Neural progenitor cell (in vitro differentiated cells): ENCODE data around the gene USP2. TPM values are rescaled to one million over a fixed set of nuclear protein-coding genes. Genes with fewer than 3 reads are reported as not detected.

Experiments used
- DNase-seq: peaks from one replicate; pipeline ENCODE4 v3.0.0-alpha.2; 2016; ENCODE audit warnings: low spot score
- H2AFZ ChIP-seq: fragments of 200-600 bp; sonication (generic); replicated peaks from 2 replicates; pipeline ENCODE4 v1.6.1; 2016; ENCODE audit warnings: antibody characterized with exemption
- H3F3A ChIP-seq: fragments of 200-600 bp; sonication (generic); 2 replicates; pipeline ENCODE4 v1.6.1; 2016; ENCODE audit warnings: antibody characterized with exemption, low read depth
- H3K27ac ChIP-seq: fragments of 200-600 bp; sonication (generic); 2 replicates; pipeline ENCODE4 v1.5.1; 2016; ENCODE audit warnings: mild to moderate bottlenecking
- H3K27me3 ChIP-seq: fragments of 200-600 bp; sonication (generic); 2 replicates; pipeline ENCODE4 v1.6.1; 2016; ENCODE audit warnings: mild to moderate bottlenecking, moderate library complexity
- H3K36me3 ChIP-seq: fragments of 200-600 bp; sonication (generic); 2 replicates; pipeline ENCODE4 v1.5.1; 2016
- H3K4me1 ChIP-seq: fragments of 200-600 bp; sonication (generic); 2 replicates; pipeline ENCODE4 v1.6.1; 2016; ENCODE audit warnings: mixed run types
- H3K4me2 ChIP-seq: fragments of 200-600 bp; sonication (generic); 2 replicates; pipeline ENCODE4 v1.6.1; 2016
- H3K4me3 ChIP-seq: fragments of 200-600 bp; sonication (generic); 2 replicates; pipeline ENCODE4 v1.5.1; 2016
- H3K79me2 ChIP-seq: fragments of 200-600 bp; sonication (generic); 2 replicates; pipeline ENCODE4 v1.6.1; 2016; ENCODE audit warnings: low read depth
- H3K9ac ChIP-seq: fragments of 200-600 bp; sonication (generic); 2 replicates; pipeline ENCODE4 v1.6.1; 2016
- H3K9me3 ChIP-seq: fragments of 200-600 bp; sonication (generic); 2 replicates; pipeline ENCODE4 v1.5.1; 2016; ENCODE audit warnings: low read depth
- H4K20me1 ChIP-seq: fragments of 200-600 bp; sonication (generic); 2 replicates; pipeline ENCODE4 v1.6.1; 2016; ENCODE audit warnings: low read depth
- H3K27ac Mint-ChIP-seq: 3 replicates; pipeline ENCODE4 v1.8.0; 2021; ENCODE audit warnings: mixed read lengths
- H3K27me3 Mint-ChIP-seq: 2 replicates; pipeline ENCODE4 v1.8.0; 2022; ENCODE audit warnings: low read depth, mild to moderate bottlenecking, inconsistent platforms, moderate library complexity, mixed read lengths; ENCODE audit not compliant: insufficient read depth
- H3K36me3 Mint-ChIP-seq: 3 replicates; pipeline ENCODE4 v1.8.0; 2021; ENCODE audit warnings: mixed read lengths
- H3K4me1 Mint-ChIP-seq: 3 replicates; pipeline ENCODE4 v1.8.0; 2021; ENCODE audit warnings: mixed read lengths
- H3K4me3 Mint-ChIP-seq: 3 replicates; pipeline ENCODE4 v1.8.0; 2021; ENCODE audit warnings: mild to moderate bottlenecking, moderate library complexity, mixed read lengths
- H3K9me3 Mint-ChIP-seq: 3 replicates; pipeline ENCODE4 v1.8.0; 2020; ENCODE audit warnings: mixed read lengths
- EZH2 ChIP-seq: fragments of 200-600 bp; sonication (generic); IDR thresholded peaks from 2 replicates; pipeline ENCODE4 v1.6.1; 2017; ENCODE audit warnings: antibody characterized with exemption, mild to moderate bottlenecking, moderate library complexity
- EZH2phosphoT487 ChIP-seq: fragments of 200-600 bp; sonication (generic); IDR thresholded peaks from 2 replicates; pipeline ENCODE4 v1.6.1; 2017; ENCODE audit warnings: antibody characterized with exemption
- total RNA-seq: library from RNA; depleted of rRNA; stranded (reverse); fragments of >200 nt; gene quantifications from 2 replicates; pipeline ENCODE4 v1.2.3, GENCODE V29; 2015; ENCODE audit warnings: low replicate concordance
- TF ChIP-seq, protein P1 (sequence below): fragments of 200-600 bp; sonication (generic); IDR thresholded peaks from 2 replicates; pipeline ENCODE4 v1.5.1; 2017; ENCODE audit warnings: antibody characterized with exemption, mild to moderate bottlenecking

Gene USP2
- total RNA-seq, 1 donor from 2014 or later = 2.6 TPM

DNA sequence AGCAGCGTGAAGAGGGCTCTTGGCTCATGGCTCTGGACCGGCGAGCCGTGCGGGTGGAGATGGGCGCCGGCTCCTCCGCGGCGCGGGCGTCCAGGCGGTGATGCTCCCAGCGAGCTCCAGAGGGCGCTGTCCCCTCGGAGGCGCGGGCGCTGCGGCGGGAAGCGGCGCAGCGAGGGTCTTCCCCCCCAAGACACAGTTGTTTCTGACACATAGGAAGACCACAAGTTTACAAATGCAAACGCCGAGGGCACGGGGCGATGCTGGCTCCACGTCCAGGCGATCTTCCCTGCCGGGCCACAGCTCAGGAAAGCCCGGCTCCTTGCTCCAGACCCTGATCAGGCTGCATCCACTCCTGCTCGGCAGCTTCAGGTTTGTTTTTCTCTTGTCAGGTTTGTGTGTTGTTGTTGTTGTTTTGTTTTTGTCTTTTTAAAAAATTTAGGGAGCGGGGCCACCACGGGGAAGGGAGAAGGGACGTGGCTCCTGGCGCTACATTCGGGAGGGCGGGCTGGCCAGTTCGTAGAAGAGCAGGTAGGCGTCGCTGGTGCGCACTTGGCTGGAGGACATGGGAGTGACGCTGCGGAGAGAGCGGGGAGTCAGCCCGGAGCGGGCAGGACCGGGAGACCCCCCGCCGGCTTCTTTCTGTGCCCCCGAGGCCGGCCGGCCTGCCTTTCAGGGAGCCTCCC lies 25.0 kb downstream of the USP2 start:
- Histone ChIP-seq H3K36me3 (no peaks in the 10 kb centered on the region), H2AFZ (peak overlapping the region; percentile 85), H3K4me1 (peaks cover 20% of the 10 kb centered on the region), H3K27me3 (peaks cover 13% of the 10 kb centered on the region), H3K9ac (no peak overlapping the region), H3F3A (peaks cover 10% of the 10 kb centered on the region), H3K27ac (no peak overlapping the region), H4K20me1 (peaks cover 8% of the 10 kb centered on the region), H3K9me3 (no peaks in the 10 kb centered on the region), H3K79me2 (no peaks in the 10 kb centered on the region), H3K4me2 (peak overlapping the region; percentile 86), H3K4me3 (peak overlapping the region; percentile 51)
- Mint-ChIP-seq H3K4me3 (peak overlapping the region; percentile 83), H3K27ac (no peak overlapping the region), H3K27me3 (peaks cover 13% of the 10 kb centered on the region), H3K36me3 (peaks cover 13% of the 10 kb centered on the region), H3K4me1 (peaks cover 57% of the 10 kb centered on the region), H3K9me3 (no peaks in the 10 kb centered on the region)
- peak; percentile 94 for DNase-seq
- peak; percentile 47 for TF ChIP-seq EZH2
- TF ChIP-seq EZH2phosphoT487 = no peak
- TF ChIP-seq, protein P1, sequence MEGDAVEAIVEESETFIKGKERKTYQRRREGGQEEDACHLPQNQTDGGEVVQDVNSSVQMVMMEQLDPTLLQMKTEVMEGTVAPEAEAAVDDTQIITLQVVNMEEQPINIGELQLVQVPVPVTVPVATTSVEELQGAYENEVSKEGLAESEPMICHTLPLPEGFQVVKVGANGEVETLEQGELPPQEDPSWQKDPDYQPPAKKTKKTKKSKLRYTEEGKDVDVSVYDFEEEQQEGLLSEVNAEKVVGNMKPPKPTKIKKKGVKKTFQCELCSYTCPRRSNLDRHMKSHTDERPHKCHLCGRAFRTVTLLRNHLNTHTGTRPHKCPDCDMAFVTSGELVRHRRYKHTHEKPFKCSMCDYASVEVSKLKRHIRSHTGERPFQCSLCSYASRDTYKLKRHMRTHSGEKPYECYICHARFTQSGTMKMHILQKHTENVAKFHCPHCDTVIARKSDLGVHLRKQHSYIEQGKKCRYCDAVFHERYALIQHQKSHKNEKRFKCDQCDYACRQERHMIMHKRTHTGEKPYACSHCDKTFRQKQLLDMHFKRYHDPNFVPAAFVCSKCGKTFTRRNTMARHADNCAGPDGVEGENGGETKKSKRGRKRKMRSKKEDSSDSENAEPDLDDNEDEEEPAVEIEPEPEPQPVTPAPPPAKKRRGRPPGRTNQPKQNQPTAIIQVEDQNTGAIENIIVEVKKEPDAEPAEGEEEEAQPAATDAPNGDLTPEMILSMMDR = peak; percentile 76

DNA sequence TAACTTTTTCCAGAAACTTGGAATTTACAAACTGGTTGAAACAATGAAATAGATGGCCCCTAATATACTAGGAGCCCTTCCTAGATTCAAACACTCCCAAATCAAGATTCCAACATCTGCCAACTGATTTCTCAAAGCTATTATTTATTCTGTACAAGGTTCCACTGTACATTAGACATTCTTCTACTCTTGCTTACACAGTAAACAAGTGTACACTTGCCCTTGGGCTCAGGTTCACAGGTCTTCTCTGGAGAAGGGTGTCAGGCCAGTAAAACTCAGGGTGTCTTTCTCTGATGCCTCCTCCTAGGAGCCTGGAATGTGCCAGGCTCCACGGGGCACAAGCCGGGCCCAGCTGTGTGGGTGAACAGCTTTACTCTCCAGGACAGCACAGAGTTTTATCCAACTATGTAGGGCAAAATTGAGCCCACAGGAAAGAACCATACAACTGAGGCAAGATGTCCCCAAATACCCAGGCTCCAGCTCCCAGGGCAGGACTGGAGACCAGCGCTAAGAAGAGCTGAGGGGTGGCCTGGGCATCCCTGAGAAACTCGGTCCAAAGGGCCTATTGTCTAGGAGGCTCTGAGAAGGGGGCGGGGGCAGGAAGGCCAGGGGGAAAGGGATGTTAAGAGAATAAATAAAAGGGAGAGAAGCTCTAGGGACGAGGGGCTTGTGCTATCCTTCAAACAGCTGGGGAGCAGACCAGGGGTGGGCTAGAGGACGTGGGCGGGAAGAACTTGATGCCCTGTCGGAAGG lies 26.2 kb downstream of the USP2 start:
- Mint-ChIP-seq H3K27me3 (peaks cover 18% of the 10 kb centered on the region), H3K27ac (no peak overlapping the region), H3K4me3 (peak overlapping the region; percentile 66), H3K9me3 (no peaks in the 10 kb centered on the region), H3K36me3 (peaks cover 13% of the 10 kb centered on the region), H3K4me1 (peaks cover 57% of the 10 kb centered on the region)
- H3K27me3 ChIP-seq = peaks cover 13% of the 10 kb centered on the region
- H3K36me3 ChIP-seq = no peaks in the 10 kb centered on the region
- DNase-seq = no peak
- H3K4me1 ChIP-seq = peaks cover 10% of the 10 kb centered on the region
- no peaks in the 10 kb centered on the region for H3K79me2 ChIP-seq
- H3K9ac ChIP-seq = no peak overlapping the region
- no peak overlapping the region for H2AFZ ChIP-seq
- no peaks in the 10 kb centered on the region for H4K20me1 ChIP-seq
- no peak overlapping the region for H3K4me3 ChIP-seq
- H3K27ac ChIP-seq = no peak overlapping the region
- peaks cover 9% of the 10 kb centered on the region for H3F3A ChIP-seq
- H3K4me2 ChIP-seq = peak overlapping the region; percentile 86
- TF ChIP-seq EZH2phosphoT487 (no peak), EZH2 (no peak)
- TF ChIP-seq, protein P1 = no peak
- no peaks in the 10 kb centered on the region for H3K9me3 ChIP-seq

DNA sequence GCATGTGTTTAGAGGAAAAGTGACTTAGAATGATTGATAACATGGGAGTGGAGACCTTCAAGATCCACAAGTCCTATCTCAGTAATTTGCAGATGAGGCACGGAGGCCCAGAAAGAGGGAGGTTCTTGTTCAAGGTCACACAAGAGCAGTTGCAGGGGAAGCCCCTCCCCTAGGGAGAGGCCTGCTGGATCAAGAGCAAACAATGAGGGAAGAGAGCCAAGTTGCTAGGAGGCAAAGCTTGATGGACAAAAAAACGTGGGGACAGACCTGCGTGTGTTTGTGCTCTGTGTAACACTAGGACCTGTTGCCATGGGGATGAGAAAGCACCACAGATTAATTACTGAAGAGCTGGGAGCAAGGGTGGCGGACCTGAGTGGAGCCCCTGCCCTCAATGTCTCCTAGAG lies 28.6 kb downstream of the USP2 start:
- peaks cover 3% of the 10 kb centered on the region for H3K9me3 Mint-ChIP-seq
- no peaks in the 10 kb centered on the region for H4K20me1 ChIP-seq
- peaks cover 11% of the 10 kb centered on the region for H3K27me3 Mint-ChIP-seq
- H3K4me3 Mint-ChIP-seq = peak overlapping the region; percentile 24
- H3K36me3 ChIP-seq = no peaks in the 10 kb centered on the region
- H3K27ac ChIP-seq = no peak overlapping the region
- H2AFZ ChIP-seq = no peak overlapping the region
- H3K4me2 ChIP-seq = no peak overlapping the region
- peaks cover 62% of the 10 kb centered on the region for H3K4me1 Mint-ChIP-seq
- peaks cover 12% of the 10 kb centered on the region for H3F3A ChIP-seq
- no peaks in the 10 kb centered on the region for H3K9me3 ChIP-seq
- H3K4me3 ChIP-seq = no peak overlapping the region
- H3K4me1 ChIP-seq = peaks cover 10% of the 10 kb centered on the region
- peaks cover 4% of the 10 kb centered on the region for H3K36me3 Mint-ChIP-seq
- TF ChIP-seq EZH2 (no peak), EZH2phosphoT487 (no peak)
- TF ChIP-seq, protein P1 = no peak
- H3K9ac ChIP-seq = no peak overlapping the region
- H3K27me3 ChIP-seq = peaks cover 13% of the 10 kb centered on the region
- DNase-seq = no peak
- H3K27ac Mint-ChIP-seq = peak overlapping the region; percentile 75
- no peaks in the 10 kb centered on the region for H3K79me2 ChIP-seq
